Occipital lobe (tissue), 2 donors: Measurements from ENCODE around the gene ZBTB21. TPM values are rescaled to one million over a fixed set of nuclear protein-coding genes. Genes with fewer than 3 reads are reported as not detected.
A peak's percentile ranks its signal among the peaks of the same experiment; 100 is the strongest.

Experiments used
- DNase-seq: peaks from one replicate; lab custom pipeline; 2025; lab: John Stamatoyannopoulos, UW
- total RNA-seq: library from RNA; depleted of rRNA; stranded (reverse); fragments of >200 nt; gene quantifications from one replicate; pipeline ENCODE4 v1.2.3, GENCODE V29; 2014

The ZBTB21 gene
- total RNA-seq, 1 donor from 2014 or later: 14.3 TPM

DNA sequence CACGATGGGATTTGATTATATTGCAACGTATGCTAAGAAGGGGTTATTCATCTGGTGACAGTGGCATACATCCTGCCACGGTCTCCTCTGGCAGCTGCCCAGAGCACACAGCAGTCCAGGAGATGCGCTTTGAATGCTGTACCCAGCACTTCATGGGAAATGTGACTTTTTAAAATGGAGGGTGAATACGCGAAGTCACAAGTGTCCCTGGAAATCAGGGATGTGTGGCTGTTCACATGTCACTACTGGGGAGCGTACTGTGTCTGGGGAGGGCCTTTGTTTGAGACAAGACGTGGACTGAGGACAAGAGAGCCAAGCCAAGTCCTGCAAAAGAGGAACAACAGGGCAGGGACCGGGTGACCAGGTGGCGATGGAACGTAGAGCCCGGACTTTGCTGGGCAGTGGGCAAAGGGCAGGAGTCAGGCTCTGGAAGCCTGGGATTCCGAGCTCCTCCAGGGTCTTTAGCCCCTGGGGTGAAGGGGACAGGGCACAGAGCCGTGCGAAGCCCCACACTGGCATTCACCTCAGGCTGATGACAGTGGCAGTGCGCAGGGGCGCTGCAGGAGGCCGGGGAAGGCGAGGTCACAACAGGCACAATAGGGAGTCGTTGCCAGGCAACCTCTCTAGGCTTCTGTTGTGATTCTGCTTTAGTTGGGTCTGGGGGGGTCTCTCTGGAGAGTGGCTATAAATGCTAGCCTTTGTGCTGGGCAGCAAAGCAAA is 11.4 kb upstream of the ZBTB21 start:
- no peak for DNase-seq

DNA sequence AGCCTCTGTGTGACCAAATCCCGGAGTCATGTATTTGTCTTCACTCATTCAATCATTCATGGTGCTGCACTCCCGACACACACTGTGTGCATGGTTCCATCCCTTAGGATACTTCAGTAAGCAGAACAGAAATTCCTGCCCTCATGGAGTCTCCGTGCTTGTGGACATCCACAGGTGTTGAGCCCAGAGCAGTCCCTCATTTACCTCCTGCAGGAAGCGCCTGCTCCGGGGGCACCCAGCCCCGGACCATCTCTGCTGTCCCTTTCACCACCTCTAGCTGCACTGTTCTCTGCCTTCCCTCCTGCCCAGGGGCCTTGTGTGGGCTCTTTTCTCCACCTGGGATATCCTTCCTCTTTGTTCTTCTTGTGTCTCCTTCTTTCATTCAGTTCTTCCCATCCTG is 9.5 kb upstream of the ZBTB21 start:
- DNase-seq: no peak

DNA sequence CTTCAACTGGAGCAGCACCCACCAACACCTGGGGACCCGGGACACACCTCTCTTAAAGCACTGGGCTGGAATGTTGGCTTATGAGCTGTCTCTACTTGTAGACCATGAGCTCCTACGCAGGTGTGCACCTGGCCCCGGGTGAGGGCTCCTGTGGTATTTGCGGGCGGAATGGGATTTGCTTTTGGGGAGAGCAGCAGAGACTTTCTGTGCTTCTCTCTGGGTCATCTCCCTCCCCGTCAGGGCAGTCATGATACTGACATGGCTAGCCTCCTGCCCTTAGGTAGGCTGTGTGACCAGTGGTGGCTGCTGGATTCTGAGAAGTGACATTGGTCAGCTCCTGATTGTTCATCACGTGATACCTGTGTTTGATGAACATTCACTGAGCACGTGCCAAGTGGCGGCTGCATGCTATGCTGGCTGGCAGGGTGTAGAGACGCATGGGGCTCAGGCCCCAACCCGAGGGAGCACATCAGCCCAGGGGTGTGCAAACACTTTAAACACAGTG is 9.0 kb upstream of the ZBTB21 start:
- DNase-seq: no peak

DNA sequence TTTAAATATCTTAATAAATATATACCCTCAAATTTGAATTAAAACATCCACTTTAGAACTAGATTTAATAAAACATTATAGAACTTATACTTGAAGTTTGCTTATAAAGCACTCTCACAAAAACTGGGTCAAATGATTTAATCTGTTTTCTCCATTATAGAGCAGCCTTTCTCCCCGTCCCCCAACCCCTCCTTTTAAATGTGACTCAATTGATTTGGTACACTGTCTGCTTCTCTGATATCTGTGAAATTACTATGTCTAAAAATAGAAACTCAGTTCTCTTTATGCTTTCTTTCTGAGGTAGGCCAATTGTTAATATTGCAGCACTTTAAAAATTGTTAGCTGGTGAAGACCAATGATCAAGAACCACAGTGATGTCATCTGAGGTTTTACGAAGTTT is 6.9 kb upstream of the ZBTB21 start:
- no peak for DNase-seq

DNA sequence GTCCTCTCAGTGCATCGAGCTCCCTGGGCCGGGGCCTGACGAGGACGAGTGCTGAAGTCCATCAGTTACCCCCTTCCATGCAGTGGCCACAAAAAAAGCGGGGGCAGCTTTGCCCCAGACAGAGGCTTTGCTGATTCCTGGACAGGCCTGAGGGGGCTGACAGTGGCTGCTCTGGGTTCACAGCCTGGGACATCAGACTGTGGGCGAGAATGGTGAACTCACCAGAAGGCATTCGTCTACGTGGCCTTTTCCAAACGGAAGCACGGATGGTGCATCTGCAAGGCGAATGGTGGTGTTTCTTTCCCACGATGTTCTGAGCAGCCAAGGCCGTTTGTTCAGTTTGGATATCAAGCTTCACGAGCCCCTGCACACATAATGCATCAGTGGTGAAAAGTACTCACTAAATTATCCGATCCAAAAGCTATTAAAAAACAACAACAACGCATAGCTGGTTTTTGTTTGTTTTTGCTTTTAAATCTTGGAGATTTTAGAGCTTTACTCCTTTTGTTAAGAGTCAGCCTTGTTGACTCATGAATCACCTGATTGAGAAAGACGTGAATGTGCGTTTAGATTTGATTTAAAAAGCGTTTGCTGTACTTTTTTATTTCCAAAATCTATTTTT is 6.3 kb upstream of the ZBTB21 start:
- DNase-seq: no peak

DNA sequence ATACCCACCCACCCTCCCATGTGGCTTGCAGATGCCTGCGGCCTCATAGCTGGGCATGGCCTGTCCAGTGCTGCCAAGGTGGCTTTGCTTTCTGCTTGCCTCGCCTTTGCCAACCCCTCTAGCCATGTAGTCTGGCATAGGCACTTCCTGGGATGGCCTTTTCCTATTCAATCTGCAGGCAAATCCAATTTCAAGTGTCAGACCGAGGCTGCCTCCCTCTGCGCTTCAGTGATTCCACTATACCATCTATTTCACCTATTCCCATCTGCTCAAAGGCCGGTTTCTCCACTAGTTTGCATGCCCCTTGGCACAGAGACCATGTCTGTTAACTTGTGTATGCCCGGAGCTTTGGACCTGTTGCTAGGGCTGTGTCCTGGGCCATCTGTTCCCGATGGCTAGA is 3.8 kb upstream of the ZBTB21 start:
- no peak for DNase-seq

DNA sequence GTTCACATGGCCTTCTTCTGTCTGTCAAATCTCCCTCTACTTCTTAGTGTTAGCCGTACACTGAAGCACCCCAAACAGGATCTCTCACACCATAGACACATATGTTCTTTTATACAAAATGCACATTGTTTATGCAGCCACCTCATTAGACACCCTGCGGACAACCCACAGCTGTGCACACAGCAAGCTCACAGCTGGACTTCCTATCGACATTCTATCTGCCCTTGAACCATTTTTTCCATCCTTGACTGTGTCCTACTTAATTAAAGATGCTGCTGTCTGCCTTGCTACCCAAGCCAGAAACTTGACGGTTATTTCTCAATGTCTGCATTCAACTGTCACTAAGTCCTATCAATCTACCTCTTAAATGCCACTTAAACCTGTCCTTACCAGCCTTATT is 3.2 kb upstream of the ZBTB21 start:
- no peak for DNase-seq

DNA sequence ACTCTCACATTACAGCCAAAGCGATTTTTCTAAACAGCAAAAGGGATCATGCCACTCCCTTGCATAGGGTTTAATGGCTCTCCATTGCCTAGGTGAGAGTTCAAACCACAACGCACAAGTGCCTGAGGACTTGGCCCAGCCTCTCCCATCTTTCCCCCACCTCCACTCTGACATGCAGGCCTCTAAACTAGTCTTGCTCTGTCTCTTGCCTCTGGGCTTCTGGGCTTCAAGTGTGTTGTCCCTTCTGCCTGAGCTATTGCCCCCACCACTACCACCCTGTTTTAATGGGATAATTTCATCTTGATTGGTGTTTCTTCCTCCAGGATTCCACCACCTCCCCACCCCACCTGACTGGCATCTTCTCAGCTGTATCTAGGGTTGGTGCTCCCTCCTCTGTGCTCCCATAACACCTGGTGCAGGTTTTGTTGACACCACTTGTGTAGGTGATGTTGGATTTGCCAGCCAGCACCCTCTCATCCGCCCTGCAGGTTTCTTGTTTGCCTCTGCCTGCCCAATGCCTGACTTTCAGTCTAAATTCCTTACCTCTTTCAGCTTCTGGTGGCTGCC is 2.7 kb upstream of the ZBTB21 start:
- DNase-seq: no peak

DNA sequence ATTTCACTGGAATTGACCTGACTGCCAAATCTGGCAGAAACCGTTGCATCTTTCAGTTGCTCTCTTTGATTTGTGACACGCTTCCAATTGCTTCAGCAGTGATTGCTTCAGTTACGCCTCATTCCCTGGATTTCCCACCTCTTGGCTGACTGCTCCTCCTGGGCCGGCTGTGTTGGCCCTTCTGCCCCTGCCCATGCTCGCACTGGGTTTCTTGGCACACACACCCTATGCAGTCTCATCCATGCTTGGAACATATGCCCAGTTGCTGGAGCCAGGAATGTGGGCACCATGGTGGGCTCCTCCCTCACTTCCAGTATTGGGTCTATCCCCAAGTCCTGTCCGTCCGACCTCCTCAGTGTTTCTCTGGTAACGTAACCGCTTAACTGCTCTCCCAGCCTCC is 2.2 kb upstream of the ZBTB21 start:
- no peak for DNase-seq

DNA sequence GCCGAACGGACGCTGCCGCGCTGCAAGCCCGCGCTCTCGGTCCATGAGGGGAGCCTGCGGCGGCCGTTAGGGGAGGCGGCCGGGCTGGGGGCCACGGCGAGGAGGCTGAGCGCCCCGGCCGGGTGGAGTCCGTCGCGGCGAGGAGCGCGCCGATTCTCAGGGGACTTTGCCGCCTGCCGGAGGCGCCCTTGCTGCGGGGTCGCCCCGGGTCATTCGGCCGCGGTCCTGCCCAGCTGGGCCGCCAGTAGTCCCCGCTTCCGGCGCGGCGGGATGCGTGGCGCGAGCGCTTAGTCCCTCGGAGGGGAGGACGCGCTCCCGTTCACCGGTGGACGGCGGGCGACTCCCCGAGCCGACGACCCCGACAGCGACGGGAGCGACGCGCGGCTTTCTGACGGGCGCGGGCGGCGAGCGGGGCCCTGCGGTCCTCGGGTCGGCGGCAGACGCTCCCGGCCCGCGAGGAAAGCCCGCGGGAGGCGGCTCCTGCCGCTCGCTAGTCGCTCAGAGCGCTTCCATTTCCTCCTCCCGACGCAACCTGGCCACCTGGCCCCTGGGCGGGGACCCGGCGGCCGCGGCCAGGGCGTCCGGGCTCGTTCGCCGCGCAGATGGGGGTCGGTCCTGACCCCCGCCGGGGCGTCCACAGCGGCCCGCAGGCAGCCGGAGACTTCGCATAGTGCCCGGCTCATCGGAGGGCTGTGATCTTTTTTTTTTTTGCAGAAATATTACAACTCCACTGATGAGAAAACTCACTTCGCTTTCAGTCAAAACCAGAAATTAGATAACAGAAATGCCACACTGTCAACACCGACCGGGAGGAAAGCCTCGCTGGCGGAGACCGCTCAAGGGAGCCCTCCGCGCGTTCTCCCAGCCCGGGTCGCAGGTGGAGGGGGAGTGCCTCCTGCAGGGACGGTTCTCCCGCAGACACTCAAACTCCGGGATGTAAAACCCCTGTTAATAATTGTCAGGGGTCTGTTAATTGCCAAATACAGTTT is 641 bp upstream of the ZBTB21 start:
- no peak for DNase-seq

DNA sequence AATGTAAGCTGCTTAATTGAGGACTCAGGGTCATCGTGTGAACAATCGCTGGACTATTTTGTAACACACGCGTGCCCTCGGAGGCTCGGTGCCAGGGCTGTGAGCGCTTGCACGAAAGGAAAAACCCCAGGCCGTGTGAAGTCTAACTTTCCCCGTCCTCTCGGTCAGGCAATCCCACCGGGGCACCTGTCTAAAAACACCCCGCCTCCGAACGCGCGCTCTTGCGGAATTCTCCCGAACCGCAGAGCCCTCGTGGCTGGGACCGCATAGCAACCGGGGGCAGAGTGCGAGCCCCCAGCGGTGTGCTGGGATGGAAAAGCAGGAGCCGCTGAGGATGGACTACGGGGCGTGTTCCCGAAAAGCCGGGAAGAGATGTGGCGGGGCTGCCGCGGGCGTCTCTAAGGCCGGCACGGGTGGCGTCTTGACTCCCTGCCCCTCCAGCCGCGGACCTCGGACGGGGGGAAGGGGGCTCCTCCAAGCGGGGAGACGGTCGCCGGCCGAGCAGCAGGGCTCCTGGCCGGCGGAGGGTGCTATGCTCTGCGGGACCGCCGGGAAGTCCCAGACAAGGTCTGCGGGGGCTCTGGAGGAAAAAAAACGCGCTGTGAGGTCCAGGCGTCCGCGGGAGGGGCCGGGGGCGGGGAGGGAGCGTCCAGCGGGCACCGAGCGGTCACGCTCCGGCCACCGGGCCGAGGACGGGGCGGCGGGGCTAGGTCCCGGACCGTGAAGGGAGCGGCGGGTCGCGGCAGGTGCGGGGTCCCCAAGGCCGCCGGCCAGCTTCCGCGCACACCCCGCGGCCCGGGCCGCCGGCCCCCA is 936 bp downstream of the ZBTB21 start:
- no peak for DNase-seq

DNA sequence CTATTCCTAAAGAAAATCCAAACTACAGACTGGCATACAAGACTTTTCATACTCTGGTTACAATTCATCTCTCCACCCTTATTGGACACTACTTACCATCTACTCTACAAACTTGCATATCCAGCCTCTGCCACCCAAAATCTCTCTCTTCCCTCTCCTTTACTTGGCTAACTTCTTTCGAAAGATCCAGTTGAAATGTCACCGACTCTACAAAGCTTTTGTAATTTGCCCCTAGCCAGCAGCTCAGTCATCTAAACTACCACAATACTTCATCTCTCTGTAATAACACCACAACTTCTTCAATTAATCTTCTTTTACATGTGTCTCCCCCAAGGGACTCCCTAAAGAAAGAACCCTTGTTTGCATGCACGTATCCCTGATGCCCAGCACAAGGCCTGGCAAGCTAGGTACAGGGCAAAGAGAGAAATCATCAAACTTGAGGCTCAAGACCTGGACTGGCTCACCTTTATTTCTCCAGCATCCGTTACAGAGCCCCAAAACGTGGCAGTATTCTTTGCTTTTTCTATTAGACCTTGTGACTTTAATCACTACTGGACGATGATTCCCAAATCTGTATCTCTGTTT is 2.7 kb downstream of the ZBTB21 start:
- no peak for DNase-seq

DNA sequence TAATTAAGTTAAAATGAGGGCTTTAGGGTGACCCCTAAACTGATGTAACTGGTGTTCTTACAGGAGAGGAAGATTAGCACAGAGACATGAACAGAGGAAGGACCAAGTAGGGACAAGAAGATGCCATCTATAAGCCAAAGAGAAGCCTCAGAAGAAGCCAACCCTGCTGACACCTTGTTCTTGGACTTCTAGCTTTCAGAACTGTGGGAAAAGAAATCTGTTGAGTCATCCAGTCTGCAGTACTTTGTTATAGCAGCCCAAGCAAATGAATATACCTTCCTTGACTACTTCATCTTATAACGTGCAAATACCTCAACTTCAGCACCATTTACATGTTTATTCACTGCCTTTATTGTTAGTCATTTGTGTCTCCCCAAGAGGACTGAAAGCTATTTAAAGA is 3.4 kb downstream of the ZBTB21 start:
- DNase-seq: no peak

DNA sequence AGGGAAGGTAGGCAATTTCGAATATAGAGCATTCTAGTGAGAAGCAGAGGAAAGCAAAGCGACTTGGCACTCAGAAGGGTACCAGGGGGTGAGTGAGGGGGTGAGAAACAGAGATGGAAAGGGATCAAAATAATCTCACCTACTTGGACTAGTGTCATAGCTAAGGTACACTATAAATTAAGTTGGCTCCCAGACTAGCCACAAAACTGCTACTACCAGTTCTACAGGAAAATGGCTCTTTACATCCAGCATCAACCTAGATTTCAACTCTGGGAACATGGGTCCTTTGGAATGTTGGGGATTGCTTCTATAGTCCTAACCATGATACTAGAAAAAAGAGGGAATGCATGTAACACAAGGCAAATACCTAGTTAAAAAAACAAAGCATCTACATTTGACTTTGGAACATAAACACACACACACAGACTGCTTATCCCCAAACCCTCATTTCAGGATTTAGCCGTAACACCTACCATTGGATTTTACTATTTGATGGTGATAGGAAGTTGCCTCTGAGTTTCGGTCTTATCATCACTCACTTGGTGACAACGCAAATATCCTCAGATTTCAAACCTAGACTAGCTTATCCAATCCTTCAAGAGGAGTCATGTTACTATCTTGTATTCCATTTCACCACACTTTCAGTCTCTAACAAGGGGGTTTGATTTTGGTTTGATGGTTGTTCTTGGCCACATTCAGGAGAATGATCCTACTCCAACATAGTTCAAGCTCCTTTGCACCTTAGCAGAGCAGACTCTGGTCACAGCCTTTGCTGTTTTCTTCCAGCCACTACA is 5.6 kb downstream of the ZBTB21 start:
- DNase-seq: no peak

DNA sequence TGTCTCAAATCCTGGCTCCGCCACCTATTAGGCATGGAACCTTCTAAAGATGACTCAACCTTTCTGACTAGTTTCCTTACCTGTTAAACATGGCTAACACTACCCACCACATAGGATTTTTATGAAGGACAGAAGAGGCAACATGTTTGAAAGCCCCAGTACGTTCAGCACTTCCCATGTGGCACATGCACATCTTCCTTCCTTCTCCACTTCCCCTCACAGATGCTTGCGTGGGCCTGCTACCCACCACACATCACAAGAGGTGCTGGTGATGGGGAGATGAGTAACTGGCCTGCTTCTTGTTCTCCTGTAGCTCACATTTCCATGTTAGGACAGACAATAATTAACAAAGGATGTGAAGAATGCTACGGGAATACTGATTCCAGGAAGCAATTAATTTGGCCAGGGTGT is 7.1 kb downstream of the ZBTB21 start:
- no peak for DNase-seq

DNA sequence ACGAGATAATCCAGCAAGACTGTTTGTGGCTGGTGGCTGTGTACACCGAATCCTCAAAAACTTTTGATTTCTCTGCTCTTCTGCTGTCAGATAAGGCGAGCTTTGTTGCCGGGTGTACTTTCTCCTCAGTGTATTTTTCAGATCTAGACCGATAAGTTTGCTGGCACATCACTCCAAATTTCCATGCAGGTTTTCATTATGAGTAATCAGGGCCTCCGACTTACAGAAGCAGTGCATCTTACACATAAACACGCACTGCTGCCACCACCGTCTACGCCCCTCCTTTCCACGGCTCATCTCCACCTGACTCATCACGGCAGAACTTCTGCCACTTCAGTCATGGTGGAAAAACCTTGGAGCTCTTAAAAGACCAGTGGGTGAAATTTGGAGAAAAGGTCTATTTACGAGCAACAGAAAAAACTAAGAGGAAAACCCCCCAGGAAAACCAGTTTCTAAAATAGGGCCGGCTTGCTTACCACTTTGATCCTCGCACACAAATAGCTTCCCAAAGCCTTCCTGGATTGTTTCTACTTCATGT is 7.7 kb downstream of the ZBTB21 start:
- peak; percentile 16 for DNase-seq

DNA sequence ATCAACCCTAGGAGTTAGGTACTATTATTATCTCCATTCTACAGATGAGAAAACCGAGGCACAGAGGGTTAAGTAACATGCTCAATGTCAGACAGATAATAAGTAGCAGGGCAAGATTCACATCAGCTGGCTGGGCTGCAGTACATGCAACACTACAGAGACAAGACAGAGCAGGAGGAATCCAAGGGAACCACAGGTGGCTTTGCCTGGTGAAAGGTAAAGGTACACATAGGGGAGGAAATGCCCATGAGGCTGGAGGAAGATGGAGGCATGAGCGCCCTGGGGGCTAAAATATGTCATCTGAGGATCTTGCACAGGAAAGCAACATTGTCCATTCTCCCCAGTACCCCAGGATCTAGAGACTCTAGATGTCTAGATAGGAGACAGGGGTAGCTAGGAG is 8.4 kb downstream of the ZBTB21 start:
- DNase-seq: no peak

DNA sequence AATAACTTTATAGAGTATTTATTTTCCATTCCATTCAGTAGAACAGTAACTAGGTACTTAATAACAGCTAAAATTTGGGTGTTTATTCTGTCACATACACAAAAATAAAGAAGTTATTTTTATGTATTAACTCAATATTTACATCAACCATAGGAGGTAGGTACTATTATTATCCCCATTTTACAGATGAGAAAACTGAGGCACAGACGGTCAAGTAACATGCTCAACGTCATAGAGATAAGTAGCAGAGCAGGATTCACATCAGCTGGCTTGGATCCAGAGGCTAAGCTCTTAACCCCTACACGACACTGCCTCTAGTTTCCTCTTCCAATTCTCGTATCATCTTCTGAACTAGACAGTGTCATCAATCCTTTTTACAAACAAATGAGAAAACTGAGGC is 9.3 kb downstream of the ZBTB21 start:
- no peak for DNase-seq

DNA sequence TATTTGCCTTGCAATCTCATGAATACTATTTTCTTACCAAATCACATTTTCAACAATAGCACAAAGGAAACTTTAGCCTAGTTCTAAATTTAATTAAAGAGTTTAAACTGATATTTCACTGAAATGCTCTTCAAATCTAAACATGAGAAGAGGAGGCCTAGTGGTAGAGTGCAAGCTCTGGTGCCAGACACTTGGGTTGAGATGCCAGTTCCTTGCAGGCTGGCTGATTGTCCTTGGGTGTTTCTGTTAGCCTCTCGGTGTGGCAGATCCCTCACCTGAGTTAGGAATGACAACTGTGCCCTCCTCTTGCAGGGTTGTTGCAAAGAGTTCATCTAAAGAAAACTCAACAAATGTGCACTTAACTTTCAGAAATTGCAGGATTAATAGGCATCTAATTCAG is 12.5 kb downstream of the ZBTB21 start:
- DNase-seq: no peak
